WTC11 (cell line): Measurements from ENCODE around the gene KNSTRN. TPM values are rescaled to one million over a fixed set of nuclear protein-coding genes. Genes with fewer than 3 reads are reported as not detected.

ENCODE experiments used
- CREB1 ChIP-seq: sonication (generic); formaldehyde crosslinking; IDR thresholded peaks from 2 replicates; pipeline ENCODE4 v1.8.0; 2023; ENCODE audit warnings: mild to moderate bottlenecking, missing genetic modification reagents
- EMX1 ChIP-seq: fragments of 250-450 bp; sonication (Bioruptor Pico); IDR thresholded peaks from 2 replicates; pipeline ENCODE4 v1.8.0; 2021; ENCODE audit warnings: mild to moderate bottlenecking
- FOXJ3 ChIP-seq: sonication (generic); formaldehyde crosslinking; IDR thresholded peaks from 2 replicates; pipeline ENCODE4 v1.9.0; 2021; ENCODE audit warnings: missing genetic modification reagents, mild to moderate bottlenecking, borderline replicate concordance
- FOXK1 ChIP-seq: sonication (generic); formaldehyde crosslinking; IDR thresholded peaks from 2 replicates; pipeline ENCODE4 v1.8.0; 2022; ENCODE audit warnings: mild to moderate bottlenecking, moderate library complexity, missing genetic modification reagents
- IRF2 ChIP-seq: sonication (generic); formaldehyde crosslinking; IDR thresholded peaks from 2 replicates; pipeline ENCODE4 v1.8.0; 2022; ENCODE audit warnings: low read depth, missing genetic modification reagents, borderline replicate concordance
- JUN ChIP-seq: sonication (generic); formaldehyde crosslinking; IDR thresholded peaks from 2 replicates; pipeline ENCODE4 v1.8.0; 2023; ENCODE audit warnings: mild to moderate bottlenecking, missing genetic modification reagents
- MXD4 ChIP-seq: fragments of 250-450 bp; sonication (Bioruptor Pico); IDR thresholded peaks from 2 replicates; pipeline ENCODE4 v1.8.0; 2021; ENCODE audit warnings: mild to moderate bottlenecking, moderate library complexity, borderline replicate concordance
- SMAD4 ChIP-seq: sonication (generic); formaldehyde crosslinking; IDR thresholded peaks from 2 replicates; pipeline ENCODE4 v1.8.0; 2022; ENCODE audit warnings: mild to moderate bottlenecking, missing genetic modification reagents
- TCF7 ChIP-seq: sonication (generic); formaldehyde crosslinking; IDR thresholded peaks from 2 replicates; pipeline ENCODE4 v1.8.0; 2022; ENCODE audit warnings: mild to moderate bottlenecking, low read depth, missing genetic modification reagents, moderate library complexity
- TEAD4 ChIP-seq: sonication (generic); formaldehyde crosslinking; IDR thresholded peaks from 2 replicates; pipeline ENCODE4 v1.8.0; 2022; ENCODE audit warnings: mild to moderate bottlenecking, missing genetic modification reagents
- ZNF232 ChIP-seq: sonication (generic); formaldehyde crosslinking; IDR thresholded peaks from 2 replicates; pipeline ENCODE4 v1.8.0; 2022; ENCODE audit warnings: mild to moderate bottlenecking, missing genetic modification reagents
- ZNF263 ChIP-seq: sonication (generic); formaldehyde crosslinking; IDR thresholded peaks from 2 replicates; pipeline ENCODE4 v1.8.1; 2022; ENCODE audit warnings: low read depth, mild to moderate bottlenecking, moderate library complexity, missing genetic modification reagents
- ZNF317 ChIP-seq: sonication (generic); formaldehyde crosslinking; IDR thresholded peaks from 2 replicates; pipeline ENCODE4 v1.8.1; 2023; ENCODE audit warnings: low read depth, mild to moderate bottlenecking, moderate library complexity, missing genetic modification reagents, borderline replicate concordance
- ZNF423 ChIP-seq: fragments of 250-450 bp; sonication (Bioruptor Pico); IDR thresholded peaks from 2 replicates; pipeline ENCODE4 v2.1.2; 2022; ENCODE audit warnings: mild to moderate bottlenecking, moderate library complexity
- ZNF671 ChIP-seq: fragments of 250-450 bp; sonication (Bioruptor Pico); IDR thresholded peaks from 2 replicates; pipeline ENCODE4 v1.8.0; 2021; ENCODE audit warnings: mild to moderate bottlenecking
- total RNA-seq: library from RNA; stranded (reverse); gene quantifications from 3 replicates; pipeline ENCODE4 v1.2.3, GENCODE V29; 2021
- TF ChIP-seq, protein P1 (sequence below): sonication (generic); formaldehyde crosslinking; IDR thresholded peaks from 2 replicates; pipeline ENCODE4 v1.8.1; 2022; ENCODE audit warnings: mild to moderate bottlenecking, missing genetic modification reagents, moderate library complexity, borderline replicate concordance
- TF ChIP-seq, protein P2 (sequence below): fragments of 250-450 bp; sonication (Bioruptor Pico); IDR thresholded peaks from 2 replicates; pipeline ENCODE4 v1.9.0; 2021; ENCODE audit warnings: moderate library complexity, mild to moderate bottlenecking, inconsistent platforms, borderline replicate concordance
- TF ChIP-seq, protein P3 (sequence below): sonication (generic); formaldehyde crosslinking; IDR thresholded peaks from 2 replicates; pipeline ENCODE4 v1.8.1; 2023; ENCODE audit warnings: mild to moderate bottlenecking, missing genetic modification reagents
- TF ChIP-seq, protein P4 (sequence below): sonication (generic); formaldehyde crosslinking; IDR thresholded peaks from 2 replicates; pipeline ENCODE4 v1.8.1; 2023; ENCODE audit warnings: mild to moderate bottlenecking, missing genetic modification reagents, borderline replicate concordance
- TF ChIP-seq, protein P5 (sequence below): fragments of 200-600 bp; IDR thresholded peaks from 2 replicates; pipeline ENCODE4 v1.8.0; 2022; ENCODE audit warnings: antibody characterized with exemption
- TF ChIP-seq, protein P6 (sequence below): sonication (generic); formaldehyde crosslinking; IDR thresholded peaks from 2 replicates; pipeline ENCODE4 v1.8.0; 2022; ENCODE audit warnings: mild to moderate bottlenecking, missing genetic modification reagents
- TF ChIP-seq, protein P7 (sequence below): sonication (generic); formaldehyde crosslinking; conservative IDR thresholded peaks from 2 replicates; pipeline ENCODE4 v1.8.1; 2022; ENCODE audit warnings: mild to moderate bottlenecking, missing genetic modification reagents
- TF ChIP-seq, protein P8 (sequence below): sonication (generic); formaldehyde crosslinking; IDR thresholded peaks from 2 replicates; pipeline ENCODE4 v1.8.0; 2023; ENCODE audit warnings: mild to moderate bottlenecking, missing genetic modification reagents
- TF ChIP-seq, protein P9 (sequence below): sonication (generic); formaldehyde crosslinking; IDR thresholded peaks from 2 replicates; pipeline ENCODE4 v1.8.1; 2022; ENCODE audit warnings: mild to moderate bottlenecking, moderate library complexity, missing genetic modification reagents

KNSTRN gene
- total RNA-seq, 1 experiment from 2014 or later, result 73.4 TPM

DNA sequence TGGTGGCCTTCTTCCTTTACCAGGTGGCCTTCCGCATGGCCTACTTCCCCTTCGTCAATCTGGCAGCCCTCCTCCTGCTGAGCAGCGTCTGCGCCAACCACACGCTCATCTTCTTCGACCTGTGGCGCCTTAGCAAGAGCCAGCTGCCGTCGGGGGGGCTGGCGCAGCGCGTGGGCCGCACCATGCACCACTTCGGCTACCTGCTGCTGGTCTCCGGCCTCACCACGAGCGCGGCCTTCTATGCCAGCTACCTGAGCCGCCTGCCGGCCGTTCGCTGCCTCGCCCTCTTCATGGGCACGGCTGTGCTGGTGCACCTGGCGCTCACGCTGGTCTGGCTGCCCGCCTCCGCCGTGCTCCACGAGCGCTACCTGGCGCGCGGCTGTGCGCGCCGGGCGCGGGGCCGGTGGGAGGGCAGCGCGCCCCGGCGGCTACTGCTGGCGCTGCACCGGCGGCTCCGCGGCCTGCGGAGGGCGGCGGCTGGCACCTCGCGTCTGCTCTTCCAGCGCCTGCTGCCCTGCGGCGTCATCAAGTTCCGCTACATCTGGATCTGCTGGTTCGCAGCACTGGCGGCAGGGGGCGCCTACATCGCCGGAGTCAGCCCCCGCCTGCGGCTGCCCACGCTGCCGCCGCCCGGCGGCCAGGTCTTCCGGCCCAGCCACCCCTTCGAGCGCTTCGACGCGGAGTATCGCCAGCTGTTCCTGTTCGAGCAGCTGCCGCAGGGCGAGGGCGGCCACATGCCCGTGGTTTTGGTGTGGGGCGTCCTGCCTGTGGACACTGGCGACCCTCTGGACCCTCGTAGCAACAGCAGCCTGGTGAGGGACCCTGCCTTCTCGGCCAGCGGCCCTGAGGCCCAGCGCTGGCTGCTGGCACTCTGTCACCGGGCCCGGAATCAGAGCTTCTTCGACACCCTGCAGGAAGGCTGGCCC is 14.6 kb upstream of the KNSTRN start (continued):
- TF ChIP-seq, protein P1, sequence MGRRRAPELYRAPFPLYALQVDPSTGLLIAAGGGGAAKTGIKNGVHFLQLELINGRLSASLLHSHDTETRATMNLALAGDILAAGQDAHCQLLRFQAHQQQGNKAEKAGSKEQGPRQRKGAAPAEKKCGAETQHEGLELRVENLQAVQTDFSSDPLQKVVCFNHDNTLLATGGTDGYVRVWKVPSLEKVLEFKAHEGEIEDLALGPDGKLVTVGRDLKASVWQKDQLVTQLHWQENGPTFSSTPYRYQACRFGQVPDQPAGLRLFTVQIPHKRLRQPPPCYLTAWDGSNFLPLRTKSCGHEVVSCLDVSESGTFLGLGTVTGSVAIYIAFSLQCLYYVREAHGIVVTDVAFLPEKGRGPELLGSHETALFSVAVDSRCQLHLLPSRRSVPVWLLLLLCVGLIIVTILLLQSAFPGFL (CRISPR knock-in tag), result peak; percentile 94
- TF ChIP-seq FOXK1 (peak; percentile 95), ZNF232 (CRISPR knock-in tag) (peak; percentile 99), ZNF671 (CRISPR knock-in tag) (no peak), EMX1 (CRISPR knock-in tag) (no peak), MXD4 (CRISPR knock-in tag) (no peak), ZNF423 (CRISPR knock-in tag) (0 out of 2 replicates have a peak, but pooled peaks have one; percentile 34), SMAD4 (CRISPR knock-in tag) (peak; percentile 96), JUN (CRISPR knock-in tag) (peak; percentile 98), ZNF263 (CRISPR knock-in tag) (peak; percentile 79; the same call in 1 of the 2 replicates), FOXJ3 (CRISPR knock-in tag) (peak; percentile 93), TEAD4 (CRISPR knock-in tag) (peak; percentile 96), CREB1 (peak; percentile 99), IRF2 (CRISPR knock-in tag) (peak; percentile 95), TCF7 (peak; percentile 98; the same call in 1 of the 2 replicates), ZNF317 (CRISPR knock-in tag) (peak; percentile 86; the same call in 1 of the 2 replicates)
- TF ChIP-seq, protein P2, sequence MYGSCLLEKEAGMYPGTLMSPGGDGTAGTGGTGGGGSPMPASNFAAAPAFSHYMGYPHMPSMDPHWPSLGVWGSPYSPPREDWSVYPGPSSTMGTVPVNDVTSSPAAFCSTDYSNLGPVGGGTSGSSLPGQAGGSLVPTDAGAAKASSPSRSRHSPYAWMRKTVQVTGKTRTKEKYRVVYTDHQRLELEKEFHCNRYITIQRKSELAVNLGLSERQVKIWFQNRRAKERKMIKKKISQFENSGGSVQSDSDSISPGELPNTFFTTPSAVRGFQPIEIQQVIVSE, result no peak
- TF ChIP-seq, protein P3, sequence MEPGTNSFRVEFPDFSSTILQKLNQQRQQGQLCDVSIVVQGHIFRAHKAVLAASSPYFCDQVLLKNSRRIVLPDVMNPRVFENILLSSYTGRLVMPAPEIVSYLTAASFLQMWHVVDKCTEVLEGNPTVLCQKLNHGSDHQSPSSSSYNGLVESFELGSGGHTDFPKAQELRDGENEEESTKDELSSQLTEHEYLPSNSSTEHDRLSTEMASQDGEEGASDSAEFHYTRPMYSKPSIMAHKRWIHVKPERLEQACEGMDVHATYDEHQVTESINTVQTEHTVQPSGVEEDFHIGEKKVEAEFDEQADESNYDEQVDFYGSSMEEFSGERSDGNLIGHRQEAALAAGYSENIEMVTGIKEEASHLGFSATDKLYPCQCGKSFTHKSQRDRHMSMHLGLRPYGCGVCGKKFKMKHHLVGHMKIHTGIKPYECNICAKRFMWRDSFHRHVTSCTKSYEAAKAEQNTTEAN, result peak; percentile 98
- TF ChIP-seq, protein P4, sequence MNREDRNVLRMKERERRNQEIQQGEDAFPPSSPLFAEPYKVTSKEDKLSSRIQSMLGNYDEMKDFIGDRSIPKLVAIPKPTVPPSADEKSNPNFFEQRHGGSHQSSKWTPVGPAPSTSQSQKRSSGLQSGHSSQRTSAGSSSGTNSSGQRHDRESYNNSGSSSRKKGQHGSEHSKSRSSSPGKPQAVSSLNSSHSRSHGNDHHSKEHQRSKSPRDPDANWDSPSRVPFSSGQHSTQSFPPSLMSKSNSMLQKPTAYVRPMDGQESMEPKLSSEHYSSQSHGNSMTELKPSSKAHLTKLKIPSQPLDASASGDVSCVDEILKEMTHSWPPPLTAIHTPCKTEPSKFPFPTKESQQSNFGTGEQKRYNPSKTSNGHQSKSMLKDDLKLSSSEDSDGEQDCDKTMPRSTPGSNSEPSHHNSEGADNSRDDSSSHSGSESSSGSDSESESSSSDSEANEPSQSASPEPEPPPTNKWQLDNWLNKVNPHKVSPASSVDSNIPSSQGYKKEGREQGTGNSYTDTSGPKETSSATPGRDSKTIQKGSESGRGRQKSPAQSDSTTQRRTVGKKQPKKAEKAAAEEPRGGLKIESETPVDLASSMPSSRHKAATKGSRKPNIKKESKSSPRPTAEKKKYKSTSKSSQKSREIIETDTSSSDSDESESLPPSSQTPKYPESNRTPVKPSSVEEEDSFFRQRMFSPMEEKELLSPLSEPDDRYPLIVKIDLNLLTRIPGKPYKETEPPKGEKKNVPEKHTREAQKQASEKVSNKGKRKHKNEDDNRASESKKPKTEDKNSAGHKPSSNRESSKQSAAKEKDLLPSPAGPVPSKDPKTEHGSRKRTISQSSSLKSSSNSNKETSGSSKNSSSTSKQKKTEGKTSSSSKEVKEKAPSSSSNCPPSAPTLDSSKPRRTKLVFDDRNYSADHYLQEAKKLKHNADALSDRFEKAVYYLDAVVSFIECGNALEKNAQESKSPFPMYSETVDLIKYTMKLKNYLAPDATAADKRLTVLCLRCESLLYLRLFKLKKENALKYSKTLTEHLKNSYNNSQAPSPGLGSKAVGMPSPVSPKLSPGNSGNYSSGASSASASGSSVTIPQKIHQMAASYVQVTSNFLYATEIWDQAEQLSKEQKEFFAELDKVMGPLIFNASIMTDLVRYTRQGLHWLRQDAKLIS (CRISPR knock-in tag), result peak; percentile 98
- TF ChIP-seq, protein P5, sequence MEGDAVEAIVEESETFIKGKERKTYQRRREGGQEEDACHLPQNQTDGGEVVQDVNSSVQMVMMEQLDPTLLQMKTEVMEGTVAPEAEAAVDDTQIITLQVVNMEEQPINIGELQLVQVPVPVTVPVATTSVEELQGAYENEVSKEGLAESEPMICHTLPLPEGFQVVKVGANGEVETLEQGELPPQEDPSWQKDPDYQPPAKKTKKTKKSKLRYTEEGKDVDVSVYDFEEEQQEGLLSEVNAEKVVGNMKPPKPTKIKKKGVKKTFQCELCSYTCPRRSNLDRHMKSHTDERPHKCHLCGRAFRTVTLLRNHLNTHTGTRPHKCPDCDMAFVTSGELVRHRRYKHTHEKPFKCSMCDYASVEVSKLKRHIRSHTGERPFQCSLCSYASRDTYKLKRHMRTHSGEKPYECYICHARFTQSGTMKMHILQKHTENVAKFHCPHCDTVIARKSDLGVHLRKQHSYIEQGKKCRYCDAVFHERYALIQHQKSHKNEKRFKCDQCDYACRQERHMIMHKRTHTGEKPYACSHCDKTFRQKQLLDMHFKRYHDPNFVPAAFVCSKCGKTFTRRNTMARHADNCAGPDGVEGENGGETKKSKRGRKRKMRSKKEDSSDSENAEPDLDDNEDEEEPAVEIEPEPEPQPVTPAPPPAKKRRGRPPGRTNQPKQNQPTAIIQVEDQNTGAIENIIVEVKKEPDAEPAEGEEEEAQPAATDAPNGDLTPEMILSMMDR, result peak; percentile 77
- TF ChIP-seq, protein P6, sequence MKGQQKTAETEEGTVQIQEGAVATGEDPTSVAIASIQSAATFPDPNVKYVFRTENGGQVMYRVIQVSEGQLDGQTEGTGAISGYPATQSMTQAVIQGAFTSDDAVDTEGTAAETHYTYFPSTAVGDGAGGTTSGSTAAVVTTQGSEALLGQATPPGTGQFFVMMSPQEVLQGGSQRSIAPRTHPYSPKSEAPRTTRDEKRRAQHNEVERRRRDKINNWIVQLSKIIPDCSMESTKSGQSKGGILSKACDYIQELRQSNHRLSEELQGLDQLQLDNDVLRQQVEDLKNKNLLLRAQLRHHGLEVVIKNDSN (CRISPR knock-in tag), result peak; percentile 90
- TF ChIP-seq, protein P7, sequence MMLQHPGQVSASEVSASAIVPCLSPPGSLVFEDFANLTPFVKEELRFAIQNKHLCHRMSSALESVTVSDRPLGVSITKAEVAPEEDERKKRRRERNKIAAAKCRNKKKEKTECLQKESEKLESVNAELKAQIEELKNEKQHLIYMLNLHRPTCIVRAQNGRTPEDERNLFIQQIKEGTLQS, result peak; percentile 92
- TF ChIP-seq, protein P8, sequence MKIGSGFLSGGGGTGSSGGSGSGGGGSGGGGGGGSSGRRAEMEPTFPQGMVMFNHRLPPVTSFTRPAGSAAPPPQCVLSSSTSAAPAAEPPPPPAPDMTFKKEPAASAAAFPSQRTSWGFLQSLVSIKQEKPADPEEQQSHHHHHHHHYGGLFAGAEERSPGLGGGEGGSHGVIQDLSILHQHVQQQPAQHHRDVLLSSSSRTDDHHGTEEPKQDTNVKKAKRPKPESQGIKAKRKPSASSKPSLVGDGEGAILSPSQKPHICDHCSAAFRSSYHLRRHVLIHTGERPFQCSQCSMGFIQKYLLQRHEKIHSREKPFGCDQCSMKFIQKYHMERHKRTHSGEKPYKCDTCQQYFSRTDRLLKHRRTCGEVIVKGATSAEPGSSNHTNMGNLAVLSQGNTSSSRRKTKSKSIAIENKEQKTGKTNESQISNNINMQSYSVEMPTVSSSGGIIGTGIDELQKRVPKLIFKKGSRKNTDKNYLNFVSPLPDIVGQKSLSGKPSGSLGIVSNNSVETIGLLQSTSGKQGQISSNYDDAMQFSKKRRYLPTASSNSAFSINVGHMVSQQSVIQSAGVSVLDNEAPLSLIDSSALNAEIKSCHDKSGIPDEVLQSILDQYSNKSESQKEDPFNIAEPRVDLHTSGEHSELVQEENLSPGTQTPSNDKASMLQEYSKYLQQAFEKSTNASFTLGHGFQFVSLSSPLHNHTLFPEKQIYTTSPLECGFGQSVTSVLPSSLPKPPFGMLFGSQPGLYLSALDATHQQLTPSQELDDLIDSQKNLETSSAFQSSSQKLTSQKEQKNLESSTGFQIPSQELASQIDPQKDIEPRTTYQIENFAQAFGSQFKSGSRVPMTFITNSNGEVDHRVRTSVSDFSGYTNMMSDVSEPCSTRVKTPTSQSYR (CRISPR knock-in tag), result peak; percentile 99
- TF ChIP-seq, protein P9, sequence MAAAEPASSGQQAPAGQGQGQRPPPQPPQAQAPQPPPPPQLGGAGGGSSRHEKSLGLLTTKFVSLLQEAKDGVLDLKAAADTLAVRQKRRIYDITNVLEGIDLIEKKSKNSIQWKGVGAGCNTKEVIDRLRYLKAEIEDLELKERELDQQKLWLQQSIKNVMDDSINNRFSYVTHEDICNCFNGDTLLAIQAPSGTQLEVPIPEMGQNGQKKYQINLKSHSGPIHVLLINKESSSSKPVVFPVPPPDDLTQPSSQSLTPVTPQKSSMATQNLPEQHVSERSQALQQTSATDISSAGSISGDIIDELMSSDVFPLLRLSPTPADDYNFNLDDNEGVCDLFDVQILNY (CRISPR knock-in tag), result peak; percentile 96
